ENCODE data around the gene MSGN1. TPM values are rescaled to one million over a fixed set of nuclear protein-coding genes. Genes with fewer than 3 reads are reported as not detected.

MSGN1 gene, protein sequence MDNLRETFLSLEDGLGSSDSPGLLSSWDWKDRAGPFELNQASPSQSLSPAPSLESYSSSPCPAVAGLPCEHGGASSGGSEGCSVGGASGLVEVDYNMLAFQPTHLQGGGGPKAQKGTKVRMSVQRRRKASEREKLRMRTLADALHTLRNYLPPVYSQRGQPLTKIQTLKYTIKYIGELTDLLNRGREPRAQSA
- total RNA-seq, result not detected
- polyA plus RNA-seq, result not detected
- long read RNA-seq, donor 1, result 0 reads
- long read RNA-seq, donor 2, result 0 reads

DNA sequence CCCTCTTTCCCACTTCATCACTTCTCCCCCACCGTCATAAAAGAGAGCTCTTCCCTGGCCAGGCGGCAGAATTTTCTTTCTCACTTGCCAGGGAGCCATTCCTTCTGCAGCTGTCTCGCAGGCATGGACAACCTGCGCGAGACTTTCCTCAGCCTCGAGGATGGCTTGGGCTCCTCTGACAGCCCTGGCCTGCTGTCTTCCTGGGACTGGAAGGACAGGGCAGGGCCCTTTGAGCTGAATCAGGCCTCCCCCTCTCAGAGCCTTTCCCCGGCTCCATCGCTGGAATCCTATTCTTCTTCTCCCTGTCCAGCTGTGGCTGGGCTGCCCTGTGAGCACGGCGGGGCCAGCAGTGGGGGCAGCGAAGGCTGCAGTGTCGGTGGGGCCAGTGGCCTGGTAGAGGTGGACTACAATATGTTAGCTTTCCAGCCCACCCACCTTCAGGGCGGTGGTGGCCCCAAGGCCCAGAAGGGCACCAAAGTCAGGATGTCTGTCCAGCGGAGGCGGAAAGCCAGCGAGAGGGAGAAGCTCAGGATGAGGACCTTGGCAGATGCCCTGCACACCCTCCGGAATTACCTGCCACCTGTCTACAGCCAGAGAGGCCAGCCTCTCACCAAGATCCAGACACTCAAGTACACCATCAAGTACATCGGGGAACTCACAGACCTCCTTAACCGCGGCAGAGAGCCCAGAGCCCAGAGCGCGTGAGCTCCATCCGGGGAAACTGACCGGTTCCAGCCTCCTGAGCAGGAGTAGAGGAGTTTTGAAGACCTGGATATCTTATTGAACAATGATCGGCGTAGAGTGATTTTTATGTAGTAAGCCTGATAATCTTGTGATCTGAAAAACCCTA lies at the start of gene MSGN1:
Gene MSGN1, plus strand, starts transcription at position 65 of the 850 bp plus-strand sequence. Its CDS starts 59 bp downstream, at position 124.
- WGBS, 2 donors, result 92 to 95% methylated on average over 26 of the region's 26 CpGs
- no peaks in the 10 kb centered on the region for H3K27me3 ChIP-seq (ENCODE audit: control insufficient read depth in 1 of 2, insufficient read depth in 2 of 2, low read length in 1 of 2)
- intact Hi-C loops (cut with DNase I), result no loop called here

DNA sequence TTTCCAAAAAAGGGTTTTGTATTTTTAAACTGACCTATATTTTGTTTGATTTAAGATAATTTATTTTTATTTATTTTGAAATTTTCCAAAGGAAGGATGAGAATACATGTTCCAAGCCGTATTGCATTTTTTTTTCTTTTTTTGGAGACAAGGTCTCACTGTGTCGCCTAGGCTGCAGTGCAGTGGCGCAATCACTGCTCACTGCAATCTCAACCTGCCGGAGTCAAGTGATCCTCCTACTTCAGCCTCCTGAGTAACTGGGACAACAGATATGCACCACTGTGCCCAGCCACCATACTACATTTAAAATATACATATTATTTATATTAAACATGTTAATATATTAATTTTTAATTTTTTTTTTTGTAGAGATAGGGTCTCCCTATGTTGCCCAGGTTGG lies 47.4 kb upstream of the MSGN1 start:
- WGBS, 2 donors, result 95 to 97% methylated on average over 4 of the region's 4 CpGs
- Histone ChIP-seq H3K36me3 (ENCODE audit: control insufficient read depth in 1 of 2, insufficient read depth in 2 of 2, low read length in 1 of 2) (no peaks in the 10 kb centered on the region), H3K27ac (ENCODE audit: low read depth in 1 of 2, low read length in 2 of 2) (no peak overlapping the region), H3K9me3 (ENCODE audit: control insufficient read depth, low read length) (no peaks in the 10 kb centered on the region), H3K4me1 (ENCODE audit: control insufficient read depth in 1 of 2, insufficient read depth in 2 of 2, low read length in 2 of 2) (no peaks in the 10 kb centered on the region), H3K27me3 (ENCODE audit: control insufficient read depth in 1 of 2, insufficient read depth in 2 of 2, low read length in 1 of 2) (no peaks in the 10 kb centered on the region), H3K4me3 (ENCODE audit: low read length in 2 of 2) (no peak overlapping the region)
- intact Hi-C loops (cut with DNase I), result no loop called here
- no peak for ATAC-seq (ENCODE audit: low FRiP score)
- DNase-seq, result no peak

More for the DNA sequence above, at the start of gene MSGN1:
- no peak for ATAC-seq (ENCODE audit: low FRiP score)
- Histone ChIP-seq H3K9me3 (ENCODE audit: control insufficient read depth, low read length) (no peaks in the 10 kb centered on the region), H3K36me3 (ENCODE audit: control insufficient read depth in 1 of 2, insufficient read depth in 2 of 2, low read length in 1 of 2) (no peaks in the 10 kb centered on the region), H3K4me3 (ENCODE audit: low read length in 2 of 2) (no peak within 1 kb of the TSS), H3K4me1 (ENCODE audit: control insufficient read depth in 1 of 2, insufficient read depth in 2 of 2, low read length in 2 of 2) (peaks cover 4% of the 10 kb centered on the region in 2 donors), H3K27ac (ENCODE audit: low read depth in 1 of 2, low read length in 2 of 2) (no peak within 1 kb of the TSS)
- DNase-seq, result no peak

DNA sequence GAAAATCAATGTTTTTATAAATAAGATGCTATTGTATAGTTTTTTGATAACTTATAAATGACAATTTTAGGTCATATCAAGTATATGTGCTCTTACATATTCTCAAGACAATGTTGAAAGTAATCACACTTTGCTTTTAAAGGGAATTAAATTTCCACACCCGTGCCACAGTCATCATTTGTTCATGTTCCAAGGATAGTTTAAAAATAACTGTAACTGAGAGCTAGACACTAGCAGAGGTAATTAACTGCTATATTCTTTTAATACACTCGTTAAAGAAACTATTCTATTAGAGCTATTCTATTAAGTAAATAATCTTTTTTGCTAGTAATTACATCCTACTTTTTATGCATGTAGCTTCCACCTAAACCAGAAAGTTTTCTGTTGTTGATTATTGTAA lies 44.3 kb upstream of the MSGN1 start:
- Histone ChIP-seq H3K4me1 (ENCODE audit: control insufficient read depth in 1 of 2, insufficient read depth in 2 of 2, low read length in 2 of 2) (no peaks in the 10 kb centered on the region), H3K27ac (ENCODE audit: low read depth in 1 of 2, low read length in 2 of 2) (no peak overlapping the region), H3K27me3 (ENCODE audit: control insufficient read depth in 1 of 2, insufficient read depth in 2 of 2, low read length in 1 of 2) (no peaks in the 10 kb centered on the region), H3K9me3 (ENCODE audit: control insufficient read depth, low read length) (no peaks in the 10 kb centered on the region), H3K36me3 (ENCODE audit: control insufficient read depth in 1 of 2, insufficient read depth in 2 of 2, low read length in 1 of 2) (no peaks in the 10 kb centered on the region), H3K4me3 (ENCODE audit: low read length in 2 of 2) (no peak overlapping the region)
- 85 to 91% methylated on average over 2 of the region's 2 CpGs for WGBS, 2 donors
- ATAC-seq (ENCODE audit: low FRiP score), result no peak
- intact Hi-C loops (cut with DNase I), result no loop called here
- no peak for DNase-seq

DNA sequence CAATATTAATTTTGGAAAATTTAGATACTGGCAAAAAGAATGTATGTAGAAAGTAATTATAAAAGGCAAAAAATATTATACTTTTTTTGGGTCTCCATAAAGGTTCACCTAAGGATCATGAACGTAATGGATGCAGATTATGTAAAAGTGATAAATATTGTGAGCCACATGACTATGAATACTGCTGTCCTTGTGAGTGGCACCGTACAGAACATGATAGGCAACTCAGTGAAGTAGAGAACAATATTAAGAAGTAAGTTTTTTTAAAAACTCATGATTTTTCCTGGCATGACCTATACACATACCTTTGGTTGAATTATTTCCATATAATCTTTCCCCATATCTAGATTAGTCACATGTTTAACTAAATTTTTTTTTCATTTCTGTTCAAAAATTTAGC lies 43.7 kb upstream of the MSGN1 start:
- no peak for DNase-seq
- Histone ChIP-seq H3K27ac (ENCODE audit: low read depth in 1 of 2, low read length in 2 of 2) (no peak overlapping the region), H3K27me3 (ENCODE audit: control insufficient read depth in 1 of 2, insufficient read depth in 2 of 2, low read length in 1 of 2) (no peaks in the 10 kb centered on the region), H3K9me3 (ENCODE audit: control insufficient read depth, low read length) (no peaks in the 10 kb centered on the region), H3K4me3 (ENCODE audit: low read length in 2 of 2) (no peak overlapping the region), H3K36me3 (ENCODE audit: control insufficient read depth in 1 of 2, insufficient read depth in 2 of 2, low read length in 1 of 2) (no peaks in the 10 kb centered on the region), H3K4me1 (ENCODE audit: control insufficient read depth in 1 of 2, insufficient read depth in 2 of 2, low read length in 2 of 2) (no peaks in the 10 kb centered on the region)
- intact Hi-C loops (cut with DNase I), result no loop called here
- ATAC-seq (ENCODE audit: low FRiP score), result no peak
- WGBS, 2 donors, result 85 to 89% methylated on average over 2 of the region's 2 CpGs

DNA sequence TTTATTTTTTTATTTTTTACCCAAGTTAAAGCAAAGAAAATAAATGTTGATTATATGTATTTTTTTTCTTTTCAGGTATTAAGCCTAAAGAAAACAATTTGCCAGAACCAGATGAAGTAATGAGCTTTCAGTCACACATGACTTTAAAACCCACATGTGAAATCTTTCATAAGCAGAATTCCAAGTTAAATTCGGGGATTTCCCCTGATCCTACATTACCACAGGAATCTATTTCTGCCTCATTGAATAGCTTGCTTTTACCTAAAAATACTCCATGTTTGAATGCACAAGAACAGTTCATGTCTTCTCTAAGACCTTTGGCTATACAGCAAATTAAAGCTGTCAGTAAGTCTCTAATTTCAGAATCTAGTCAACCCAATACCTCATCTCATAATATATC lies 35.7 kb upstream of the MSGN1 start:
- H3K9me3 ChIP-seq (ENCODE audit: control insufficient read depth, low read length), result no peaks in the 10 kb centered on the region
- H3K4me3 ChIP-seq (ENCODE audit: low read length in 2 of 2), result no peak overlapping the region
- H3K36me3 ChIP-seq (ENCODE audit: control insufficient read depth in 1 of 2, insufficient read depth in 2 of 2, low read length in 1 of 2), result peaks cover 0 to 2% of the 10 kb centered on the region in 2 donors
- DNase-seq, result no peak
- no peaks in the 10 kb centered on the region for H3K27me3 ChIP-seq (ENCODE audit: control insufficient read depth in 1 of 2, insufficient read depth in 2 of 2, low read length in 1 of 2)
- no peak overlapping the region for H3K27ac ChIP-seq (ENCODE audit: low read depth in 1 of 2, low read length in 2 of 2)
- H3K4me1 ChIP-seq (ENCODE audit: control insufficient read depth in 1 of 2, insufficient read depth in 2 of 2, low read length in 2 of 2), result no peaks in the 10 kb centered on the region
- ATAC-seq (ENCODE audit: low FRiP score), result no peak
- WGBS, 2 donors, result 80 to 87% methylated on average over 1 of the region's 1 CpG
- intact Hi-C loops (cut with DNase I), result no loop called here

DNA sequence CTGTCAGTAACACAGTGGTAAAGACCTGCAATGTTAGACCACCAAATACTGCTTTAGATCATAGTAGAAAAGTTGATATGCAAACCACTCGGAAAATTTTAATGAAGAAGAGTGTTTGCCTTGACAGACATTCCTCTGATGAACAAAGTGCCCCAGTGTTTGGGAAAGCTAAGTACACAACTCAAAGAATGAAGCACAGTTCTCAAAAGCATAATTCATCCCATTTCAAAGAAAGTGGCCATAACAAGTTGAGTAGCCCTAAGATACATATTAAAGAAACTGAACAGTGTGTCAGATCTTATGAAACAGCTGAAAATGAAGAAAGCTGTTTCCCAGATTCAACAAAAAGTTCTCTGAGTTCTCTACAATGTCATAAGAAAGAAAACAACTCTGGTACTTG lies 34.8 kb upstream of the MSGN1 start:
- no peaks in the 10 kb centered on the region for H3K9me3 ChIP-seq (ENCODE audit: control insufficient read depth, low read length)
- intact Hi-C loops (cut with DNase I), result no loop called here
- no peaks in the 10 kb centered on the region for H3K4me1 ChIP-seq (ENCODE audit: control insufficient read depth in 1 of 2, insufficient read depth in 2 of 2, low read length in 2 of 2)
- ATAC-seq (ENCODE audit: low FRiP score) (no peak), DNase-seq (no peak)
- no peak overlapping the region for H3K4me3 ChIP-seq (ENCODE audit: low read length in 2 of 2)
- 82 to 88% methylated on average over 1 of the region's 1 CpG for WGBS, 2 donors
- H3K27ac ChIP-seq (ENCODE audit: low read depth in 1 of 2, low read length in 2 of 2), result no peak overlapping the region
- H3K27me3 ChIP-seq (ENCODE audit: control insufficient read depth in 1 of 2, insufficient read depth in 2 of 2, low read length in 1 of 2), result no peaks in the 10 kb centered on the region
- peaks cover 0 to 2% of the 10 kb centered on the region in 2 donors for H3K36me3 ChIP-seq (ENCODE audit: control insufficient read depth in 1 of 2, insufficient read depth in 2 of 2, low read length in 1 of 2)

DNA sequence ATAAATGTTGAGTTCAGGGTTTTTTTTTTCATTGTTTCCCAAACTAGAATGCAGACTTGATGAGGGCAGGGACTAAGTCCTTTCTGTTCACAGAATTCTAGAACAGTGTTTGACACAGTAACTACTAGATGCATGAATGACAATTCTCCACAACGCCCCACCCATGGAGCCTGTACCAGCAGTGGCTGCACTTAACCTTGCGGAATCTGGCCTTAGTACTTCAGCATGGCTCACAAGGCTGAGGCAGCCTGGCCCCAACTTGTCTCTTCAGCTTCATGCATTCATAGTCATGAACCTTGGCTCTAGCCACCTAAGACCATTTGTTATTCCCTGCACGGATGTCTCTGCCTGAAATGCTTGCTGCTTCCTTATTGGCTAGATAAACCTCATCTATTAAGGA lies 29.5 kb upstream of the MSGN1 start:
- Histone ChIP-seq H3K9me3 (ENCODE audit: control insufficient read depth, low read length) (no peaks in the 10 kb centered on the region), H3K4me3 (ENCODE audit: low read length in 2 of 2) (no peak overlapping the region), H3K36me3 (ENCODE audit: control insufficient read depth in 1 of 2, insufficient read depth in 2 of 2, low read length in 1 of 2) (no peaks in the 10 kb centered on the region), H3K27ac (ENCODE audit: low read depth in 1 of 2, low read length in 2 of 2) (no peak overlapping the region), H3K27me3 (ENCODE audit: control insufficient read depth in 1 of 2, insufficient read depth in 2 of 2, low read length in 1 of 2) (peaks cover 0 to 3% of the 10 kb centered on the region in 2 donors), H3K4me1 (ENCODE audit: control insufficient read depth in 1 of 2, insufficient read depth in 2 of 2, low read length in 2 of 2) (no peaks in the 10 kb centered on the region)
- ATAC-seq (ENCODE audit: low FRiP score), result no peak
- intact Hi-C loops (cut with DNase I), result no loop called here
- DNase-seq, result no peak
- 73 to 77% methylated on average over 3 of the region's 3 CpGs for WGBS, 2 donors

DNA sequence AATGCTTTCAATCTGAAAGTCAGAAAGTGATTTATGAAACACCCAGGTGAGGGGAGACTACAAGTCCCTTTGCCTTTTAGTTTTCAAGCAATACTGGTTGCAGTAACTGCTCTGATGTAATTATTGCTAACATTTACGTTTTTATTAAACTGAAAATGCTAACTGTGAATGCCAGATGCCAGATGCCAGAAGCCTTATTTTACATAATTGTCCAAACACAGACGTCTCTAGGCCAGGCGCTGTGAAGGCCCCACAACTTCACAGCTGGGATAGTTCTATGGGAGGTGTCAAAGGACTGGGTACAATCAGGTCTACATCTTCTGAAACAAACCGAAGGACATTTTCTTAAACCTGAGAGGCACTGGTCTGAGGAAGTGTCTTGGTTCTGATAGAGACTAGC lies 27.5 kb upstream of the MSGN1 start:
- Histone ChIP-seq H3K9me3 (ENCODE audit: control insufficient read depth, low read length) (no peaks in the 10 kb centered on the region), H3K4me1 (ENCODE audit: control insufficient read depth in 1 of 2, insufficient read depth in 2 of 2, low read length in 2 of 2) (no peaks in the 10 kb centered on the region), H3K36me3 (ENCODE audit: control insufficient read depth in 1 of 2, insufficient read depth in 2 of 2, low read length in 1 of 2) (no peaks in the 10 kb centered on the region), H3K4me3 (ENCODE audit: low read length in 2 of 2) (no peak overlapping the region), H3K27me3 (ENCODE audit: control insufficient read depth in 1 of 2, insufficient read depth in 2 of 2, low read length in 1 of 2) (peaks cover 0 to 3% of the 10 kb centered on the region in 2 donors), H3K27ac (ENCODE audit: low read depth in 1 of 2, low read length in 2 of 2) (no peak overlapping the region)
- intact Hi-C loops (cut with DNase I), result no loop called here
- DNase-seq, result no peak
- ATAC-seq (ENCODE audit: low FRiP score), result no peak
- 61 to 66% methylated on average over 4 of the region's 4 CpGs for WGBS, 2 donors

DNA sequence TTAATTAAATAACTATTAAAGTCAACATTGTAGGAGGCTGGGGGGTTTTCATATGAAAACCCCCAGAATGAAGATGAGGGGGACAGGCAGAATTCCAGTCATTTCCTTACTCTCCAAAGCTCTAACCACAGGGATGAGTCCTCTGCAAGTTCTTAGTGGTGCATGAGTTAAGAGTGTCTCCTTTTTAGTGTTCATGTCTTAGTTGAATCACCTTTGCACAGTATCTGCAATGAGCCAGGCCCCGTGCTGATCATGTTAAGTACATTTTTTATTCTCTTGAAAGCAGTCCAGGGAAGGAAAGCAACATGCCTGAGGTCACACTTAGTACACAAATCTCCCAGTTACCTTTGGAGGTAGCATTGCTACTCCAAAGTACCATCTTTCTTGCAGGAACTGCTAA lies 25.7 kb upstream of the MSGN1 start:
- WGBS, 2 donors, result 57 to 67% methylated on average over 1 of the region's 1 CpG
- H3K27me3 ChIP-seq (ENCODE audit: control insufficient read depth in 1 of 2, insufficient read depth in 2 of 2, low read length in 1 of 2), result peaks cover 0 to 3% of the 10 kb centered on the region in 2 donors
- H3K4me1 ChIP-seq (ENCODE audit: control insufficient read depth in 1 of 2, insufficient read depth in 2 of 2, low read length in 2 of 2), result no peaks in the 10 kb centered on the region
- no peaks in the 10 kb centered on the region for H3K9me3 ChIP-seq (ENCODE audit: control insufficient read depth, low read length)
- intact Hi-C loops (cut with DNase I), result no loop called here
- ATAC-seq (ENCODE audit: low FRiP score), result no peak
- H3K36me3 ChIP-seq (ENCODE audit: control insufficient read depth in 1 of 2, insufficient read depth in 2 of 2, low read length in 1 of 2), result no peaks in the 10 kb centered on the region
- H3K27ac ChIP-seq (ENCODE audit: low read depth in 1 of 2, low read length in 2 of 2), result no peak overlapping the region
- H3K4me3 ChIP-seq (ENCODE audit: low read length in 2 of 2), result no peak overlapping the region
- no peak for DNase-seq

Data from aorta (tissue), 5 donors.